ENCODE measurements around the gene USP15. TPM values are rescaled to one million over a fixed set of nuclear protein-coding genes. Genes with fewer than 3 reads are reported as not detected.

The USP15 gene
- total RNA-seq, 4 donors from 2014 or later = 55.8 to 90.8 (median 67.2) TPM

DNA sequence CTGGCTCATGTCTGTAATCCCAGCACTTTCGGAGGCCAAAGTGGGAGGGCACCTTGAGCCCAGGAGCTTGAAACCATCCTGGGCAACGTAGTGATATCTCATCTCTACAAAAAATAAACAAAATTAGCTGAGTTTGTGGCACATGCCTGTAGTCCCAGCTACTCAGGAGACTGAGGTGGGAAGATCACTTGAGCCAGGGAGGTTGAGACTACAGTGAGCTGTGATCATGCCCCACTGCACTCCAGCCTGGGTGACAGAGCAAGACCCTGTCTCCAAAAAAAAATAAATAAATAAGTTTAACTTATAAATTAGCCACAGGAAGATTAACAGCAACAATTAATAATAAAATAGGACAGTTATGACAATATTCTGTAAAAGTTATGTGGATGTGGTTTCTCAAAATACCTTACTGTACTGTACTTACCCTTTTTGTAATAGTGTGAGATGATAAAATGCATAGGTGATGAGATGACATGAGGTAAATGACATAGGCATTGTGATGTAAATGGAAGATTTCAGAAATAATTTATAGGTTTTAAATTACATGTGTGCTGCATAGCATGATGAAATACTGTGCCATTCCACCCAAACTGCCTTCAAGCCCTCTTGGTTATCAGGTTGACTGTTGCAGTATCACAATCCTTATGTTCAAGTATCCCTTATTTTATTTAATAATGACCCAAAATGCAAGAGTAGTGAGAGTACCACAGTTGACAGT is 22.0 kb downstream of the USP15 start:
- WGBS, 2 donors = 85 to 90% methylated on average over 2 of the region's 2 CpGs

DNA sequence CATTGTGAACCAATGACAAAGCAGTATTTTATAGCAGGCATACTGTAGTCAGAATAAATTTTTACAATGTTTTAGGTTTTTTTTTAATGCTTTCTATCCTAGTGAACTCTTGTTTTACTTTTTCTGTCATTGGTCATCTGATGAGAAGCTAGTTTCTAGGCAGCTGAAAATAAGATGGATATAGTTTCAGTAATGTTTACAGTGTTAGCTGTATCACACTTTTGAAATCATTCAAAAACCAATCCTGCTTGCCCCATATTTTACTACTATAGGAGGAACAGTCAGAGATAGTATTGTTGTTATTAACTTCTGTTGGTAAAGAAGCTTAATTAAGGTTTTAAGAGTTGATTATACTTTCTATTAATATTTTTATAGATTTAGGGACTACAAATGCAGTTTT is 24.5 kb downstream of the USP15 start:
- no peak for DNase-seq (ENCODE audit: low spot score in 2 of 2)
- H3K4me3 ChIP-seq (ENCODE audit: low read depth, poor library complexity, severe bottlenecking) = no peak overlapping the region
- intact Hi-C loops (cut with DNase I; ENCODE audit: low total_unique reads) = no loop called here
- TF ChIP-seq, protein P1, sequence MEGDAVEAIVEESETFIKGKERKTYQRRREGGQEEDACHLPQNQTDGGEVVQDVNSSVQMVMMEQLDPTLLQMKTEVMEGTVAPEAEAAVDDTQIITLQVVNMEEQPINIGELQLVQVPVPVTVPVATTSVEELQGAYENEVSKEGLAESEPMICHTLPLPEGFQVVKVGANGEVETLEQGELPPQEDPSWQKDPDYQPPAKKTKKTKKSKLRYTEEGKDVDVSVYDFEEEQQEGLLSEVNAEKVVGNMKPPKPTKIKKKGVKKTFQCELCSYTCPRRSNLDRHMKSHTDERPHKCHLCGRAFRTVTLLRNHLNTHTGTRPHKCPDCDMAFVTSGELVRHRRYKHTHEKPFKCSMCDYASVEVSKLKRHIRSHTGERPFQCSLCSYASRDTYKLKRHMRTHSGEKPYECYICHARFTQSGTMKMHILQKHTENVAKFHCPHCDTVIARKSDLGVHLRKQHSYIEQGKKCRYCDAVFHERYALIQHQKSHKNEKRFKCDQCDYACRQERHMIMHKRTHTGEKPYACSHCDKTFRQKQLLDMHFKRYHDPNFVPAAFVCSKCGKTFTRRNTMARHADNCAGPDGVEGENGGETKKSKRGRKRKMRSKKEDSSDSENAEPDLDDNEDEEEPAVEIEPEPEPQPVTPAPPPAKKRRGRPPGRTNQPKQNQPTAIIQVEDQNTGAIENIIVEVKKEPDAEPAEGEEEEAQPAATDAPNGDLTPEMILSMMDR (IDR thresholded peaks at IDR 0.05) = no peak
- no peak for TF ChIP-seq POLR2A (IDR thresholded peaks at IDR 0.05)

More for the DNA sequence above, 22.0 kb downstream of the USP15 start:
- intact Hi-C loops (cut with DNase I; ENCODE audit: low total_unique reads) = no loop called here
- DNase-seq (ENCODE audit: low spot score in 2 of 2) = no peak
- no peak overlapping the region for H3K4me3 ChIP-seq (ENCODE audit: low read depth, poor library complexity, severe bottlenecking)
- TF ChIP-seq, protein P1 (IDR thresholded peaks at IDR 0.05) = no peak
- no peak for TF ChIP-seq POLR2A (IDR thresholded peaks at IDR 0.05)

GRCh38 chr12:62285284-62285683 is 25.1 kb downstream of the USP15 start:
- 98 to 100% methylated on average over 1 of the region's 1 CpG for WGBS, 2 donors
- no peak for DNase-seq (ENCODE audit: low spot score in 2 of 2)
- intact Hi-C loops (cut with DNase I; ENCODE audit: low total_unique reads) = no loop called here

GRCh38 chr12:62288328-62288727 is 28.1 kb downstream of the USP15 start:
- WGBS, 2 donors = 90 to 95% methylated on average over 5 of the region's 5 CpGs
- intact Hi-C loops (cut with DNase I; ENCODE audit: low total_unique reads) = no loop called here
- H3K4me3 ChIP-seq (ENCODE audit: low read depth, poor library complexity, severe bottlenecking) = no peak overlapping the region
- DNase-seq (ENCODE audit: low spot score in 2 of 2) = no peak
- TF ChIP-seq, protein P1 (IDR thresholded peaks at IDR 0.05) = no peak
- TF ChIP-seq POLR2A (IDR thresholded peaks at IDR 0.05) = no peak

More at GRCh38 chr12:62285284-62285683, 25.1 kb downstream of the USP15 start:
- no peak for TF ChIP-seq POLR2A (IDR thresholded peaks at IDR 0.05)
- TF ChIP-seq, protein P1 (IDR thresholded peaks at IDR 0.05) = no peak
- no peak overlapping the region for H3K4me3 ChIP-seq (ENCODE audit: low read depth, poor library complexity, severe bottlenecking)

DNA sequence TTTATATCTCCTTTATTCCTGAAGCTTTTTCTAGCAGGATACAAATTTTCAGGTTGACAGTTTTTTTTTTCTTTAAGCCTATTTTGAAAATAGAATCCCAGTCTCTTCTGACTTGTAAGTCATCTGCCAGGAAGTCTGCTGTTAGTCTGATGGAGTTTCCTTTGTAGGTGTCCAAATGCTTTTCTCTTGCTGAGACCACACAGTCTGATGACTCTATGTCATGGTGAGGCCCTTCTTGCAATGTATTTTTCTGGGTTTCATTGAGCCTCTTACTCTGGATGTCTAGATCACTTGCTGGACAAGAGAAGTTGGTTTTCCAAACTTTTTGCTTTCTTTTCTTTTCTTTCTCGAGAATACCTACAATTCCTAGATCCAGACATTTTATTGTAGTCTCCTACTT is 30.6 kb downstream of the USP15 start:
- no peak overlapping the region for H3K4me3 ChIP-seq (ENCODE audit: low read depth, poor library complexity, severe bottlenecking)
- WGBS, 2 donors = 97 to 100% methylated on average over 1 of the region's 1 CpG
- DNase-seq (ENCODE audit: low spot score in 2 of 2) = no peak
- intact Hi-C loops (cut with DNase I; ENCODE audit: low total_unique reads) = no loop called here
- TF ChIP-seq, protein P1 (IDR thresholded peaks at IDR 0.05) = no peak
- no peak for TF ChIP-seq POLR2A (IDR thresholded peaks at IDR 0.05)

Data from lower leg skin (tissue), 4 donors.